ENCODE results near the gene AFAP1L2. TPM values are rescaled to one million over a fixed set of nuclear protein-coding genes. Genes with fewer than 3 reads are reported as not detected.

AFAP1L2 gene, protein sequence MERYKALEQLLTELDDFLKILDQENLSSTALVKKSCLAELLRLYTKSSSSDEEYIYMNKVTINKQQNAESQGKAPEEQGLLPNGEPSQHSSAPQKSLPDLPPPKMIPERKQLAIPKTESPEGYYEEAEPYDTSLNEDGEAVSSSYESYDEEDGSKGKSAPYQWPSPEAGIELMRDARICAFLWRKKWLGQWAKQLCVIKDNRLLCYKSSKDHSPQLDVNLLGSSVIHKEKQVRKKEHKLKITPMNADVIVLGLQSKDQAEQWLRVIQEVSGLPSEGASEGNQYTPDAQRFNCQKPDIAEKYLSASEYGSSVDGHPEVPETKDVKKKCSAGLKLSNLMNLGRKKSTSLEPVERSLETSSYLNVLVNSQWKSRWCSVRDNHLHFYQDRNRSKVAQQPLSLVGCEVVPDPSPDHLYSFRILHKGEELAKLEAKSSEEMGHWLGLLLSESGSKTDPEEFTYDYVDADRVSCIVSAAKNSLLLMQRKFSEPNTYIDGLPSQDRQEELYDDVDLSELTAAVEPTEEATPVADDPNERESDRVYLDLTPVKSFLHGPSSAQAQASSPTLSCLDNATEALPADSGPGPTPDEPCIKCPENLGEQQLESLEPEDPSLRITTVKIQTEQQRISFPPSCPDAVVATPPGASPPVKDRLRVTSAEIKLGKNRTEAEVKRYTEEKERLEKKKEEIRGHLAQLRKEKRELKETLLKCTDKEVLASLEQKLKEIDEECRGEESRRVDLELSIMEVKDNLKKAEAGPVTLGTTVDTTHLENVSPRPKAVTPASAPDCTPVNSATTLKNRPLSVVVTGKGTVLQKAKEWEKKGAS
- 9.3 and 18.8 TPM in 2 replicates for total RNA-seq

GRCh38 chr10:114404171-114405010, at the start of gene AFAP1L2:
TSS of gene AFAP1L2 (minus strand) at chr10:114404502. CDS start at chr10:114404455, 47 bp downstream.

Other genes starting within 250 kb of the AFAP1L2 start
- 32.7 and 34.9 TPM in 2 replicates for gene CCDC186, start 230.3 kb downstream of the AFAP1L2 start, total RNA-seq
- not detected in 2 replicates for gene TDRD1, start 225.1 kb downstream of the AFAP1L2 start, total RNA-seq
- 2.7 and 4.7 TPM in 2 replicates for gene VWA2, start 165.2 kb downstream of the AFAP1L2 start, total RNA-seq